OCI-LY7 (cell line): ENCODE measurements around the gene LEMD2. TPM values are rescaled to one million over a fixed set of nuclear protein-coding genes. Genes with fewer than 3 reads are reported as not detected.

Source experiments
- BruUV-seq: library from RNA; stranded (reverse); fragments of 400-500 nt; replicated peaks from 2 replicates; lab custom pipeline; 2021; lab: Mats Ljungman, UMichigan
- CTCF ChIA-PET: fragments of 300-600 bp; sonication (Branson Sonifier 250); formaldehyde crosslinking; loops from one replicate; lab custom pipeline; 2022; ENCODE audit warnings: antibody characterized with exemption; ENCODE audit not compliant: unreplicated experiment; lab: Charles Lee
- POLR2A ChIA-PET: fragments of 300-600 bp; sonication (Branson Sonifier 250); formaldehyde crosslinking; loops from one replicate; lab custom pipeline; 2022; ENCODE audit warnings: antibody characterized with exemption; lab: Charles Lee
- DNase-seq: peaks from one replicate; pipeline ENCODE4 v3.0.0-alpha.2; 2015; ENCODE audit warnings: low spot score
- H2AFZ ChIP-seq: fragments of 200-600 bp; sonication (generic), shearing (Covaris generic); 2 replicates; pipeline ENCODE4 v1.6.1; 2014; ENCODE audit warnings: mild to moderate bottlenecking, antibody characterized with exemption, low read length, moderate library complexity
- H3K27ac ChIP-seq: fragments of 200-600 bp; sonication (generic); 2 replicates; pipeline ENCODE4 v1.5.1; 2014; ENCODE audit warnings: mixed run types, low read depth, mild to moderate bottlenecking, moderate library complexity, low read length, inconsistent platforms; ENCODE audit not compliant: poor library complexity, severe bottlenecking
- H3K36me3 ChIP-seq: fragments of 200-600 bp; sonication (generic); 2 replicates; pipeline ENCODE4 v1.6.1; 2014; ENCODE audit warnings: mild to moderate bottlenecking, antibody characterized with exemption, low read length, moderate library complexity, mixed read lengths; ENCODE audit not compliant: insufficient read depth
- H3K4me1 ChIP-seq: fragments of 200-600 bp; sonication (generic); 2 replicates; pipeline ENCODE4 v1.5.1; 2014; ENCODE audit warnings: mild to moderate bottlenecking, low read length; ENCODE audit not compliant: insufficient read depth, poor library complexity, severe bottlenecking
- H3K4me2 ChIP-seq: fragments of 200-600 bp; sonication (generic); 2 replicates; pipeline ENCODE4 v1.6.1; 2014; ENCODE audit warnings: mild to moderate bottlenecking, low read length
- H3K4me3 ChIP-seq: fragments of 200-600 bp; sonication (generic); 2 replicates; pipeline ENCODE4 v1.5.1; 2014; ENCODE audit warnings: mild to moderate bottlenecking, low read depth, low read length; ENCODE audit not compliant: poor library complexity, severe bottlenecking
- H3K79me2 ChIP-seq: fragments of 200-600 bp; sonication (generic); 2 replicates; pipeline ENCODE4 v1.6.1; 2016; ENCODE audit warnings: low read depth, mild to moderate bottlenecking, low read length, moderate library complexity, mixed read lengths; ENCODE audit not compliant: insufficient read depth
- H3K9me2 ChIP-seq: fragments of 200-600 bp; sonication (generic); 2 replicates; pipeline ENCODE4 v1.6.1; 2016; ENCODE audit warnings: mild to moderate bottlenecking, low read length, mixed read lengths; ENCODE audit not compliant: insufficient read depth
- H3K9me3 ChIP-seq: fragments of 200-600 bp; sonication (generic); 2 replicates; pipeline ENCODE4 v1.6.1; 2014; ENCODE audit warnings: mild to moderate bottlenecking, mixed run types, low read length, mixed read lengths
- H4K20me1 ChIP-seq: fragments of 200-600 bp; sonication (generic); 2 replicates; pipeline ENCODE4 v1.6.1; 2014; ENCODE audit warnings: mild to moderate bottlenecking, antibody characterized with exemption, low read length, moderate library complexity, mixed read lengths; ENCODE audit not compliant: insufficient read depth
- CTCF ChIP-seq: fragments of 200-600 bp; sonication (generic); conservative IDR thresholded peaks from 2 replicates; pipeline ENCODE4 v1.5.1; 2014; ENCODE audit warnings: mild to moderate bottlenecking, antibody characterized with exemption, low read length, moderate library complexity, mixed read lengths
- EZH2phosphoT487 ChIP-seq: fragments of 200-600 bp; sonication (generic); IDR thresholded peaks from 2 replicates; pipeline ENCODE4 v1.6.1; 2018; ENCODE audit warnings: low read depth, borderline replicate concordance, mild to moderate bottlenecking, mixed run types, antibody characterized with exemption, low read length, moderate library complexity, mixed read lengths
- intact Hi-C: fragments of 100-400 bp; cut with micrococcal nuclease; formaldehyde crosslinking; loops from one replicate; pipeline ENCODE4 v1.10.0; 2022; ENCODE audit not compliant: unreplicated experiment
- total RNA-seq, 2 experiments: library from RNA; depleted of rRNA in 1 of 2; stranded (reverse); fragments of >200 nt in 1 of 2; shearing (Covaris generic) in 1 of 2; gene quantifications; 2 replicates each; pipeline ENCODE4 v1.2.3, GENCODE V29; 2014 to 2022

Gene LEMD2
- total RNA-seq, 2 experiments from 2014 or later: 59.2 to 66.9 TPM

DNA sequence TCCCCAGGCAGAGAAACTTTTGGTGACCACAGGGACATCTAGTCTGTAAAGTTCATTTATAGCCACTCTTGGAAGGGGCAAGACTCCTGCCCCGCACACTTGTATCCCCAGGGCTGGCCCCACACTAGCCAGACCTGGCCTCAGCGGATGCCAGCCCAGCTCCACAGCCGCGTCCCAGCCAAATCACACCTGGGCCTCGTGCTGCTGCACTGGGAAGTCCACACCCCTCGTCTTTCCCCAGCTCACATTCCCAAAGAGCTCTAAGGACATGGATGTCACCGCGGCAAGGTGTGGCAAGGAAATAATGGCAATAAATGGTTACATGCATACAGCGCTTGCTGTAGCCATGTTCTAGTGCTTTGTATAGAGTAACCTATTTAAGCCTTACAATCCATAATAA is 50.8 kb downstream of the LEMD2 start:
- Histone ChIP-seq H4K20me1 (no peaks in the 10 kb centered on the region), H2AFZ (no peak overlapping the region), H3K36me3 (no peaks in the 10 kb centered on the region), H3K9me2 (no peaks in the 10 kb centered on the region), H3K4me3 (no peak overlapping the region), H3K9me3 (no peaks in the 10 kb centered on the region), H3K79me2 (no peaks in the 10 kb centered on the region), H3K4me2 (no peak overlapping the region), H3K4me1 (no peaks in the 10 kb centered on the region), H3K27ac (no peak overlapping the region)
- TF ChIP-seq CTCF (no peak), EZH2phosphoT487 (no peak)
- no TSS peak for BruUV-seq
- ChIA-PET POLR2A (no interaction called here), CTCF (no interaction called here)
- intact Hi-C loops: no loop called here
- no peak for DNase-seq

- Histone ChIP-seq H3K4me2 (no peak overlapping the region), H3K9me3 (no peaks in the 10 kb centered on the region), H3K4me1 (no peaks in the 10 kb centered on the region), H3K36me3 (no peaks in the 10 kb centered on the region), H3K79me2 (no peaks in the 10 kb centered on the region), H4K20me1 (no peaks in the 10 kb centered on the region), H3K27ac (no peak overlapping the region), H3K9me2 (no peaks in the 10 kb centered on the region), H2AFZ (no peak overlapping the region), H3K4me3 (no peak overlapping the region)
- intact Hi-C loops: no loop called here
- BruUV-seq: no TSS peak
- CTCF ChIA-PET: no interaction called here
- no peak for DNase-seq
- POLR2A ChIA-PET: no interaction called here
- TF ChIP-seq EZH2phosphoT487 (no peak), CTCF (no peak)
Observed at GRCh38 chr6:33737267-33738026, 51.5 kb downstream of the LEMD2 start.

GRCh38 chr6:33735216-33735615 is 53.7 kb downstream of the LEMD2 start:
- intact Hi-C loops: no loop called here
- Histone ChIP-seq H2AFZ (no peak overlapping the region), H3K9me2 (no peaks in the 10 kb centered on the region), H3K9me3 (no peaks in the 10 kb centered on the region), H3K79me2 (no peaks in the 10 kb centered on the region), H4K20me1 (no peaks in the 10 kb centered on the region), H3K4me3 (no peak overlapping the region), H3K4me2 (no peak overlapping the region), H3K4me1 (no peaks in the 10 kb centered on the region), H3K36me3 (no peaks in the 10 kb centered on the region), H3K27ac (no peak overlapping the region)
- ChIA-PET CTCF (interaction anchor here (1.0 kb wide), 1 partner anchor 9 kb away, joined by 4 read pairs; no protein-coding TSS in a partner anchor), POLR2A (no interaction called here)
- TF ChIP-seq EZH2phosphoT487 (no peak), CTCF (no peak)
- no TSS peak for BruUV-seq
- no peak for DNase-seq
